Measurements from ENCODE around the gene BFAR.

Gene BFAR

GRCh38 chr16:14640538-14640937 lies 7.8 kb downstream of the BFAR start:
- H3K27ac ChIP-seq, result no peak overlapping the region

GRCh38 chr16:14641206-14641605 lies 8.5 kb downstream of the BFAR start:
- no peak for TF ChIP-seq CTCF (conservative IDR thresholded peaks at IDR 0.05)
- no peak overlapping the region for H3K27ac ChIP-seq

More at GRCh38 chr16:14640538-14640937, 7.8 kb downstream of the BFAR start:
- no peak for TF ChIP-seq CTCF (conservative IDR thresholded peaks at IDR 0.05)

- no peak overlapping the region for H3K27ac ChIP-seq
- no peak for TF ChIP-seq CTCF (conservative IDR thresholded peaks at IDR 0.05)
These were observed 9.2 kb downstream of the BFAR start for GRCh38 chr16:14641926-14642325.

- no peak overlapping the region for H3K27ac ChIP-seq
These were observed 17.1 kb downstream of the BFAR start for GRCh38 chr16:14649816-14650215.

GRCh38 chr16:14650629-14651028 lies 17.9 kb downstream of the BFAR start:
- no peak overlapping the region for H3K27ac ChIP-seq
- TF ChIP-seq CTCF (conservative IDR thresholded peaks at IDR 0.05), result no peak

More at GRCh38 chr16:14649816-14650215, 17.1 kb downstream of the BFAR start:
- TF ChIP-seq CTCF (conservative IDR thresholded peaks at IDR 0.05), result no peak

- TF ChIP-seq CTCF (conservative IDR thresholded peaks at IDR 0.05), result no peak
- H3K27ac ChIP-seq, result no peak overlapping the region
These were observed 20.0 kb downstream of the BFAR start for GRCh38 chr16:14652726-14653125.

GRCh38 chr16:14658063-14658462 lies 25.3 kb downstream of the BFAR start:
- peak overlapping the region; percentile 75 for H3K27ac ChIP-seq
- no peak for TF ChIP-seq CTCF (conservative IDR thresholded peaks at IDR 0.05)

Measured in VCaP (cell line).